ENCODE measurements around the gene PAX8. TPM values are rescaled to one million over a fixed set of nuclear protein-coding genes. Genes with fewer than 3 reads are reported as not detected.

PAX8 gene
- total RNA-seq, 2 donors from 2014 or later: 1.1 to 1.9 TPM

DNA sequence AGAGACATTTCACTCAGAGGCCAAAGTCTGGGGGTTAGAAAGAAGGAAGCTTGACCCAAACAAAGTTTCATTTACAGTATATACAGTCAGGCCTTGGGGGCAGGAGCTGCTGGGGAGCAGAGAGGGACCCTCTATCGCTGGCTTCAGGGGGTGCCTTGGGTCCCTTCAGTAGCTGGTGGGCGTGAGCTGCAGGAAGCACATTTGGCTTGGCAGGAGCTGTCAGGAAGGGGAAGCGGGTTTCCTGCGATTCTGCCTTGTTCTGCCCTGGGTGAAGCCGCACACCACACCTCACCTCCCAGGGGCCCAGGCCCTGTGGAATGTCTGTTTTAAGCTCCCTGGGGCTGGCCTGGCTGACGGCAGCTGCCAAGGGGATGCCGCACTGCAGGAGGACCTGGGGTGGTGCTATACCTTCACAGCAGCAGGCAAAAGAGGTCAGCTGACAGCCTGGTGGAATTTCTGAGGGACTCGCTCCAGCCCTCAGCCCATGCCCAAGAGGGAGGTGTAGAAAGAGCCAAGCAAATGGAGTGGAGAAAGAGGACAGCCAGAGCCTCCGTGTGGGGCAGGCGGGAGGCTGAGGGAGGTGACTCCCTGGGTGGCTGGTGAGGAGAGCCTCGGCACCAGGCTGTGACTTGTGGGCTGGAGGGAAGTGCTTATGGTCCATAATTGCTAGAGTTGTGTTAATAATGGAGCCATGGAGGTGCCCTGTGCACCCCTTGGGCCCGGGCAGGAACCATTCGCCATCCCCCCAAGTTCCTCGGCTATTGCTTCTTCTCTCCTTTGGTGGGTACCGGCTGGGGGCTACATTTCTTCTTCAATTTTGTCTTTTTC is 61.1 kb downstream of the PAX8 start:
- H3K9me3 ChIP-seq: no peaks in the 10 kb centered on the region
- no peak for DNase-seq
- TF ChIP-seq, protein P1, sequence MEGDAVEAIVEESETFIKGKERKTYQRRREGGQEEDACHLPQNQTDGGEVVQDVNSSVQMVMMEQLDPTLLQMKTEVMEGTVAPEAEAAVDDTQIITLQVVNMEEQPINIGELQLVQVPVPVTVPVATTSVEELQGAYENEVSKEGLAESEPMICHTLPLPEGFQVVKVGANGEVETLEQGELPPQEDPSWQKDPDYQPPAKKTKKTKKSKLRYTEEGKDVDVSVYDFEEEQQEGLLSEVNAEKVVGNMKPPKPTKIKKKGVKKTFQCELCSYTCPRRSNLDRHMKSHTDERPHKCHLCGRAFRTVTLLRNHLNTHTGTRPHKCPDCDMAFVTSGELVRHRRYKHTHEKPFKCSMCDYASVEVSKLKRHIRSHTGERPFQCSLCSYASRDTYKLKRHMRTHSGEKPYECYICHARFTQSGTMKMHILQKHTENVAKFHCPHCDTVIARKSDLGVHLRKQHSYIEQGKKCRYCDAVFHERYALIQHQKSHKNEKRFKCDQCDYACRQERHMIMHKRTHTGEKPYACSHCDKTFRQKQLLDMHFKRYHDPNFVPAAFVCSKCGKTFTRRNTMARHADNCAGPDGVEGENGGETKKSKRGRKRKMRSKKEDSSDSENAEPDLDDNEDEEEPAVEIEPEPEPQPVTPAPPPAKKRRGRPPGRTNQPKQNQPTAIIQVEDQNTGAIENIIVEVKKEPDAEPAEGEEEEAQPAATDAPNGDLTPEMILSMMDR (IDR thresholded peaks at IDR 0.05): no peak
- H3K4me3 ChIP-seq: no peak overlapping the region
- peaks cover 8% of the 10 kb centered on the region for H3K4me1 ChIP-seq
- no peaks in the 10 kb centered on the region for H3K36me3 ChIP-seq
- no peaks in the 10 kb centered on the region for H3K27me3 ChIP-seq
- intact Hi-C loops (cut with DNase I): no loop called here
- peak overlapping the region in 1 of 2 donors; percentile 58 for H3K9ac ChIP-seq (ENCODE audit: low read depth in 2 of 2, low read length in 2 of 2)
- peak overlapping the region; percentile 68 for H3K27ac ChIP-seq

DNA sequence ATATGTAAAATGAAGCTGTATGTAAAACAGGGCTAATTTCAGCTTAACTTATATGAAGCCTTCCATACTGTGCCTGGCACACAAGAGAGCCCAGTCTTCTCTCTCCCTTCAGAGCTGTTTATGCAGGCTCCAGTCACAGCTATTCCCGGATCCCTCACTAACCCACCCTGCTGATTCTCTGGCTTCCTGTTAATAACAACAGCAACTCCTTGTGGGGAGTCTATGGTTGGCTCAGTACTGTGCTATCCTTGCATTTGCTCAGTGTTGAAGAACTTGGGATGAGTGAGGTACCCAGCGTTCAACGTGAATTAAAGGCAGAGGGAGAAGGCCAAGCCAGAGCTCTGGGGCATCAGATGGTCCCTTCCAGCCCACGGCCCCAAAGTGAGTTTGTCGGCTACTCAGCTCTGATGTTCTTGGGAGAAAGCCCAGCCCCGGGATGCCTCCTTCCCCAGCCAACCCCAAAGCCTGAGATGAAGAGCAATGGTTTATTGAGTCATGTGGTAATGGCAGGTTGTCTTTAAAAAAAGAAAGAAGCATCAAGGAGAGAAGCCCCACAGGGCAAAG is 61.7 kb downstream of the PAX8 start:
- H3K9me3 ChIP-seq: no peaks in the 10 kb centered on the region
- no peaks in the 10 kb centered on the region for H3K27me3 ChIP-seq
- intact Hi-C loops (cut with DNase I): no loop called here
- TF ChIP-seq, protein P1 (IDR thresholded peaks at IDR 0.05): no peak
- H3K4me3 ChIP-seq: no peak overlapping the region
- no peaks in the 10 kb centered on the region for H3K36me3 ChIP-seq
- peaks cover 8% of the 10 kb centered on the region for H3K4me1 ChIP-seq
- peak overlapping the region in 1 of 2 donors; percentile 28 for H3K9ac ChIP-seq (ENCODE audit: low read depth in 2 of 2, low read length in 2 of 2)
- no peak for DNase-seq
- no peak overlapping the region for H3K27ac ChIP-seq

DNA sequence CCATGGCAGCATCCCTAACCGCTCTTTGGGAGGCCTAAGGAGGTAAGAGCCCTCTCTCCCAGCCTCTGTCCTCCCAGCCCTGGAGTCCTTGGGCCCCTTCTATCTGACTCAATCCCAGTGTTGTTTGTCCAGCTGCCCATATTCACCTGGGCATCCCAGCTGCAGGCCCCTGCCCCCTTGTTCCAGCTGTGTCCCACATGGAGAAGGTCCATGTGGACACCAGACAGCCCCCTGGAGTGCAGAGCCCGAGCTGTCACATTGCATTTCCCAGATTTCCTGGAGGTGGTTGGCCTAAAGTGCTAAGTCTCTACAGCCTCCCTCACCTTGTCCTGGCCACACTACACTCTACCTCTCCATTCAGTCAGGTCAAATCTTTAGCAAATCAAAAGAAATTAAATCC is 62.4 kb downstream of the PAX8 start:
- Histone ChIP-seq H3K27ac (no peak overlapping the region), H3K4me3 (no peak overlapping the region), H3K27me3 (no peaks in the 10 kb centered on the region), H3K36me3 (no peaks in the 10 kb centered on the region), H3K4me1 (peaks cover 8% of the 10 kb centered on the region), H3K9me3 (no peaks in the 10 kb centered on the region), H3K9ac (ENCODE audit: low read depth in 2 of 2, low read length in 2 of 2) (no peak overlapping the region)
- TF ChIP-seq, protein P1 (IDR thresholded peaks at IDR 0.05): no peak
- intact Hi-C loops (cut with DNase I): no loop called here
- DNase-seq: no peak

DNA sequence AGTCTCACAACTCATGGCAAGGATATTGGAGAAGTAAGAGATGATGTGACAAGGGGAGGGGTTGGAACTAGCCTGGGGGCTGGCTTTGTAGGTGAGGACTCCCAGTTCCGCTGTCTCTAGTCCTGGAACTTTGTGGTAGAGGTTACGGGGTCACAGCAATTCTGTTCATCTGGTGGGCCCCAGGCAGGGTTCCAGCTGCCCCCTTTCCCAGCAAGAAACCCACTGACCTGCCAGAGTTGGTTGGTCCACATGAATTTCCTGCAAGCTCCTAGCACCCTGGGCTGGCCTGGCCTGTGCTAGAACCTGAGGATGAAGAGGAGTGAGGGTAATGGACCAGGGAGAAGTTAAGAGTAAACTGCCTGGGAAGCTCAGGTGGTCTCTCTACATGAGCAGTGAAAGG is 63.7 kb downstream of the PAX8 start:
- TF ChIP-seq, protein P1 (IDR thresholded peaks at IDR 0.05): no peak
- Histone ChIP-seq H3K9me3 (no peaks in the 10 kb centered on the region), H3K4me3 (no peak overlapping the region), H3K36me3 (no peaks in the 10 kb centered on the region), H3K4me1 (peaks cover 8% of the 10 kb centered on the region), H3K27ac (no peak overlapping the region), H3K9ac (ENCODE audit: low read depth in 2 of 2, low read length in 2 of 2) (no peak overlapping the region), H3K27me3 (no peaks in the 10 kb centered on the region)
- DNase-seq: no peak
- intact Hi-C loops (cut with DNase I): no loop called here

DNA sequence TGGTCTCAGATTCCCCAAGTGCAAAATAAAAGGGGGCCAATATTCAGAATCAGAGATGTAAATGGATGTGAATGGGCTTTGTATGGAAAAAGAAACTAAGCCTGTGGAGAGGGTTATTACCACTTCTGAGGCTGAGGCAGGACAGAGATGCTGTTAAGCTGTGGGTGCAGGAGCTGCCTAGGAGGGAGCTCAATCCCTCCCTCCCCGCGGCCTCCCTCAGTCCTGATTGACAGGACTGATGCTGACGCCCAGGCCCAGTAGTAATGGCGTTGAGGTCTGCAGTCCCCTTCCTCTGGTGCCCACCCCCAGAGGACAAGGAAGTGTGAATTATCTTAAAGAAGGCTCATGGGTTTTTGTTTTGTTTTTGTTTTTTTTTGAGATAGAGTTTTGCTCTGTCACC is 64.6 kb downstream of the PAX8 start:
- peaks cover 8% of the 10 kb centered on the region for H3K4me1 ChIP-seq
- H3K9ac ChIP-seq (ENCODE audit: low read depth in 2 of 2, low read length in 2 of 2): no peak overlapping the region
- no peak overlapping the region for H3K4me3 ChIP-seq
- DNase-seq: no peak
- no peaks in the 10 kb centered on the region for H3K27me3 ChIP-seq
- H3K36me3 ChIP-seq: no peaks in the 10 kb centered on the region
- TF ChIP-seq, protein P1 (IDR thresholded peaks at IDR 0.05): no peak
- H3K9me3 ChIP-seq: no peaks in the 10 kb centered on the region
- intact Hi-C loops (cut with DNase I): no loop called here
- H3K27ac ChIP-seq: no peak overlapping the region
